GM21576 (cell line): ENCODE data around the gene LYSET.
"Not testable (repeated sequence)": the region's sequence is repeated elsewhere in the genome, so short reads cannot be mapped to it uniquely, and the experiment has no call there.

Source experiments
- ATAC-seq: cut with Tn5 transposase; IDR thresholded peaks from one replicate; pipeline ENCODE4 v1.9.1; 2021; ENCODE audit warnings: mild to moderate bottlenecking, moderate library complexity; ENCODE audit not compliant: unreplicated experiment

Gene LYSET

GRCh38 chr14:93214598-93214997 lies 29.5 kb downstream of the LYSET start:
- ATAC-seq = no peak

GRCh38 chr14:93219103-93219726 lies 34.1 kb downstream of the LYSET start:
- peak; percentile 82 for ATAC-seq

GRCh38 chr14:93220509-93220908 lies 35.4 kb downstream of the LYSET start:
- no peak for ATAC-seq

- no peak for ATAC-seq
Measured at GRCh38 chr14:93223565-93223964, 38.4 kb downstream of the LYSET start.

- ATAC-seq = no peak
Measured at GRCh38 chr14:93228550-93228949, 43.4 kb downstream of the LYSET start.

- no peak for ATAC-seq
Measured at GRCh38 chr14:93230539-93230938, 45.4 kb downstream of the LYSET start.

- no peak for ATAC-seq
Measured at GRCh38 chr14:93231129-93231979, 46.2 kb downstream of the LYSET start.

GRCh38 chr14:93232159-93232558 lies 47.0 kb downstream of the LYSET start:
- no peak for ATAC-seq

GRCh38 chr14:93233078-93233477 lies 48.0 kb downstream of the LYSET start:
- not testable (repeated sequence) for ATAC-seq

- no peak for ATAC-seq
Measured at GRCh38 chr14:93234798-93235197, 49.7 kb downstream of the LYSET start.
